ENCODE measurements around the gene MACROD2.
"Not testable (repeated sequence)": the region's sequence is repeated elsewhere in the genome, so short reads cannot be mapped to it uniquely, and the experiment has no call there.

The MACROD2 gene

GRCh38 chr20:15742087-15742486, 1746.8 kb downstream of the MACROD2 start:
- no peak for DNase-seq

DNA sequence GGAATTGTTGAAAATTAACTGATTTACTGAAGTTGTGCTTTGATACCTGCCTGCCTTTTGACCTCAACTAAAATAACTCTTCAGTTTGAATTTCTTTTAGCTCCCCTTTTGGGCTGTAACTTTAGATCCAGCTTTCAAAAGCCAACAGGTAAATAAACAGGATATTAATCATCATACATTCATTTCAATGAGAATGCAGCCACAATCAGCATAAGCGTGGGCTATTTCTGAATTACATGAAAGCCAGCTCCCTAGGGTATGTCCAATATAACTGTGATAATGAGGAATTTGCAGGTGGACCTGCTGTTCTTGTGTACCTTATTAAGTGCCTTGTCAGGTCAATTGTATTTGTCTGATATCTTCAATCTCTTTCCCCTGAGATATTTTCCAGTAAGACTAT, 1747.3 kb downstream of the MACROD2 start:
- no peak for DNase-seq

GRCh38 chr20:15756002-15756753, 1760.9 kb downstream of the MACROD2 start:
- DNase-seq = no peak

DNA sequence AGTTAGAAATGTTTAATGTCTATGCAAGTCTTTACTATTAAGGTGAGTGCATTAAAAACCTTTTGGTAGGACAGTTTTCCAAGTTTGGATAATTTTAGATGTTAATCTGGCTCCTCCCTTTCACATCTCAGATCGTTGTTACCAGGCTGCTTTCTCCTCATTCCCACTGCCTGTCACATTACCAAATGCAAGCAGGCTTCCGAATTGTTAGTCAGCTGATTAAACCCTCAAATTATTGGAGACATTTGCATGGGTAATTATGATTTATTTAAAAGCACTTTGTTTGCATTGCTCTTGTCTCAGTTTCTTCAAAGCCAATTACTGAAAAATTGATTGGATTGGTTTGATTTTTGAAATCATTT, 1761.4 kb downstream of the MACROD2 start:
- DNase-seq = no peak

DNA sequence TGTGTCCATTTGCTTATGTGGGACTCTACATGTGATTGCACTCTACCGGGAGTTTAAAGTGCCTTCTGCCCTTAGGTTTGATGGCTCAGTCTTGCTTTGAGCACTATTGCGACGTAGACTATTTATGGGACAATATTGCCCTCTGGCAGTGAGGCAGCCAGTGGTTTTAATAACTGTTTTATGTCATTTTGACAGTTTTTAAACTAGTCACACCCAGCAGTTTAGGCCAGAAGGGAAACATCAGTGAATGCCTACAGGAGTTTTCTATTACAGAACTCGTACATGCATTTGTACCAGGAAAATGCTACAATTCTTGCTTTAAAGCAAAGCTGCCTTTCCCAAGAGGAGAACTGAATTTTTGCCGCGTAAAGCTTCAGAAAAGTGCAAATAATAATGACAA, 1764.3 kb downstream of the MACROD2 start:
- DNase-seq = peak in 1 of 2 experiments; percentile 21

DNA sequence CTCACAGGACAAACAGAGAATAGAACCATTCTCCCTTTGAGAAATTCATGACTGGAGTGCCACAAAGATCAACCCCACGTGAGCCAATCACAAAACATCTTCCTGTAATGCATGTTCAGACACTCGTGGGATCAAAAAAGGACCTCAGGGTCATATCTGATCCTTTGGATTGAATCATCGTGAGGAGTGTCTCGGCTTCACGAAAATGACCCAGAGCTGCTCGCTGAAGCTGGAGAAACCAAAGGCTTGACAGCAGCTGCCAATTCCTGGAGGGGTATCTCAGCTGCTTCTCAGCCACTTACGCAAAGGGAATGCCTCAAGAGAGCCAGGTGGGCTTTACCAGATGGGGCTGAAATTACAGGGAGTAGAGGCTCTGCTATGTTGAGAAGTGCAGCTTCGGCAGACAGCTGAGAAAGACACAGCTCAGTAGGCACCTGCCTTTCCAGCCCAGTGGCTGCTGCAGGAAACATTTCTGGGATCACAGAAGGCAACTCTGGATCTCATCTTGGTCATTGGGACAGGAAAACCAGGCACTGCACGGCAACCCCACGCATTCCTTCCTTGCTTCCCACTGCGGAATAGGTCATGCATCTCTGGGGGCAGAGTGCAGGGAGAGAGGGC, 1764.8 kb downstream of the MACROD2 start:
- peak in 1 of 2 experiments; percentile 9 for DNase-seq

DNA sequence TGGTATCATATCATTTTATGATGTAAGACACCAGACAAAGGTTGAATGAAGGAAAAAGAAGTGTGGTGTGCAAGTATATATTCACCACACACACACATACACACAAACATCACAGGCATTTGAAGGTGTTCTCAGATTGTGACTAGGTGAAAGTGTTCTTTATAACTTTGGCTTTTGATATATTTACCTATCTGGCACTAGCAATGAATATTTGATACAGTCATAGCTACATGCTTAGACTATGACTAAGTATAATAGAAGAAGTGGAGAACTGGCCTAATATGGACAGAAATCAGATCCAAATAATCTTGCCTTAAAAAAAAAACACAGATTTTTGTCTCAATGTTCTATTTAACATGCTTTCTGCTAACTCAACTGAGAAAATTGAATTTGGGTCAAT, 1768.0 kb downstream of the MACROD2 start:
- DNase-seq = no peak

- DNase-seq = no peak
Measured at GRCh38 chr20:15767586-15767985, 1772.3 kb downstream of the MACROD2 start.

DNA sequence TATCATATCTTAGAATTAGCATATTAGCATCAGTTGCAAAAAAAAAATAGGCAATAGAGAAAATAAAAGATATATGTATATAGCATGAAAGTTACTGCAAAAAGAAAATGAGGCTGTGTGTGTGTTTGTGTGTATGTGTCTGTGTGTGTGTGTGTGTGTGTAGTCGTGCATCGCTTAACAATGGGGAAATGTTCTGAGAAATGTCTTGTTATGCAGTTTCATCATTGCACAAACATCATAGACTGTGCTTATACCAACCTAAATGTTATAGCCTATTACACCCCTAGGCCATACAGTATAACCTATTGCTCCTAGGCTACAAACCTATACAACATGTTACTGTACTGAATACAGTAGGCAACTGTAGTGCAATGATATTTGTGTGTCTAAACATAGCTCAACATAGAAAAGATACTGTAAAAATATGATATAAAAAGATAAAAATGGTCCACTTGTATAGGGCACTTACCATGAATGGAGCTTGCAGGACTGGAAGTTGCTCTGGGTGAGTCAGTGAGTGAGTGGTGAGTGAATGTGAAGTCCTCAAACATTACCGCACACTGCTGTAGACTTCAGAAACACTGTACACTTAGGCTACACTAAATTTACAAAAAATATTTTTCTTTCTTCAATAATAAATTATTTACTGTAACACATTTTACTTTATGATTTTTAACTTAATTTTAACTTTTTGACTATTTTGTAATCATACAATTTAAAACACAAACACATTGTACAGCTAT, 1772.9 kb downstream of the MACROD2 start:
- no peak for DNase-seq

DNA sequence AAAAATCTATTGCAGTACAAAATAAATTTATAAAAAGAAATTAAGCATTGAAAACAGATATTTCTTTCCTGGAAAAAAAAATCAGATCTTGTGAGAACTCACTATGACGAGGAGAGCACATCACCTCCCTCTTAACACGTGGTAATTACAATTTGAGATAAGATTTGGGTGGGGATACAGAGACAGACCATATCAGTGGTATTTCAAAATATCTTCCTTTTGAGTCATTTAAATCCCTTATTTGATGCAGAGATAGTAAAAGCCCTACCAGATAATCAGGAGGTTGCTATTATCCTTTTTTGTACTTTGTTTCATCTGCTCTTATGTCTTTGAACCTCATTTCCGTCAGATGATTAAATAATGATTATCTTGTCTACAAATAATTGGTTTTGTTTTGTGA, 1777.5 kb downstream of the MACROD2 start:
- no peak for DNase-seq

DNA sequence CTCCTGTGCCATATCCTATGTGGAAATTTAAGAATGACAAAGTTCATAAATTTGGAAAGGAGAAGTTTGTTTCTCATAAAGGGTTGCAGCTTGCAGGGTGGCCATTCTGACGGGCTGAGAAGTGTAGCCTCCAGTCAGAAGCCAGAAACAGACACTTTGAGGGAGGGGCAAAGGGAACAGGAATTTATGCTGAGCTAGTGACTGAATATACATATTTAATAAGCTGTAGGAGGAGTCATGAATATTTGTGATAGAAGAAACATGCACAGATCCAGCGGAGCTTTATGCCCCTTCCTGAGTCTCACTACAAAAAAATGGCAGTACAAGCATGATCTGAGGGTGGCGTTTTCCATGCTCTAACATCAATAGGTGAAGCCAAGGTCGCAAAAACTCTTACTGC, 1779.6 kb downstream of the MACROD2 start:
- DNase-seq = no peak

- DNase-seq = no peak
Measured at GRCh38 chr20:15776770-15777466, 1781.6 kb downstream of the MACROD2 start.

DNA sequence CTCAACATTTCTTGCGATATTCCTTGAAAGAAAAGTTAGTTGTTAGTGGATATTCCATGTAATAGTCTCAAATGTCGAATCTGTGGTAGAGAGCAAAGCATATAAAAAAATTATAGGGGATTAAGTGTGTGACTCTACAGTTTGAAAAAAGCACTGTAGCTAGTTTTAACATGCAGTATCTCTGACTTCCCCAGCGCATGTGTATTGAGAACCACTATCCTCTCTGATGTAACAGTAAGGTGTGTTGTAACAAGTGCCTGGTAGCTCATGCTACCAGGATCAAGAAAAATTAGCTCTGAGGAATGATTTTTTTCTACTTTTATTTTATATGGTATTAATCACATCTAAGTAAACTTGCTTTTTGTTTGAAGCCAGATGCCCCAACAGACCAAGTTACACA, 1788.7 kb downstream of the MACROD2 start:
- no peak for DNase-seq

GRCh38 chr20:15789079-15789478, 1793.8 kb downstream of the MACROD2 start:
- DNase-seq = no peak

- no peak for DNase-seq
Measured at GRCh38 chr20:15792855-15793254, 1797.5 kb downstream of the MACROD2 start.

DNA sequence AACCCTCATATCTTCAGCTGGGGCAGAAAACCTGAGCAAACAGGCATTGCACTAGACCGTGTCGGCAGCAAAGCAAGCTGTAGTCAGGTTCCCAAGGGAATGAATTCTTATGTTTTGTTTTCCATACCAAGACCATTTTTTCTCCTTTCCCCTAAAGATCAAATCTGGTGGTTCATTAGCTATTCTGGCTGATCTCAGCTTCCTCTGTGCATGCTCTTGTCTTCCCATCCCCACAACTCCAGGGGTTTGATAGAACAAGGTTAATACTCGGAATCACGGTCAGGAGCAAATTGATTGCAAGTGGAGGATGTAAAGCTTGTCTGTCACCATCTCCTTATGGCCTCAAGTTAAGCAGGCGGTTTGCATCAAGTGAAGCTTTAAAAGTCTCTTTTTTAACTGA, 1799.1 kb downstream of the MACROD2 start:
- no peak for DNase-seq

GRCh38 chr20:15795305-15796019, 1800.1 kb downstream of the MACROD2 start:
- no peak for DNase-seq

DNA sequence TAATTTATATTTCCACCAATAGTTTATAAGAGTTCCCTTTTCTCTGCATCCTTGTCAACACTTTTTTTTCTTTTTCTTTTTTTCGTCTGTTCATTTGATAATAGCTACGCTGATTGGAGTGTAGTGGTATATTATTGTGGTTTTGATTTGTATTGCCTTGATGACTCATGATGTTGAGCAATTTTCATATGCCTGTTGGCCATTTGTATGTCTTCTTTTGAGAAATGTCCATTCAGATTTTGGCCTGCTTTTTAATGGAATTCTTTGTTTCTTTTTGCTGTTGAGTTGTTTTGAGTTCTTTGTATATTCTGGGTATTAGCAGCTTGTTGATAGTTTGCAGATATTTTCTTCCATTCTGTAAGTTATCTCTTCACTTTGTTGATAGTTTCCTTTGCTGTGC, 1804.6 kb downstream of the MACROD2 start:
- no peak for DNase-seq

DNA sequence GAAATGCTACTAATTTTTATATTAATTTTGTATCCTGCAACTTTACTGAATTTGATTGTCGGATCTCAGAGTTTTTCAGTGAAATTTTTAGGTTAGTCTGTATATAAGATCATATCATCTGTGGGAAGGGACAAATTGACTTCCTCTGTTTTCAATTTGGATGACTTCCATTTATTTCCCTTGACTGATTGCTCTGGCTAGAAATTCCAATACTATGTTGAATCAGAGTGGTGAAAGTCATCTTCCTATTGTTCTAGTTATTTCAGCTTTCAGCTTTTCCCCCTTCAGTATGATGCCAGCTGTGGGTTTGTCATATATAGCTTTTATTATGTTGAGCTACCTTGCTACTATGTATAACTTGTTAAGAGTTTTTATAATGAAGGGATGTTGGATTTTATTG, 1806.7 kb downstream of the MACROD2 start:
- no peak for DNase-seq

DNA sequence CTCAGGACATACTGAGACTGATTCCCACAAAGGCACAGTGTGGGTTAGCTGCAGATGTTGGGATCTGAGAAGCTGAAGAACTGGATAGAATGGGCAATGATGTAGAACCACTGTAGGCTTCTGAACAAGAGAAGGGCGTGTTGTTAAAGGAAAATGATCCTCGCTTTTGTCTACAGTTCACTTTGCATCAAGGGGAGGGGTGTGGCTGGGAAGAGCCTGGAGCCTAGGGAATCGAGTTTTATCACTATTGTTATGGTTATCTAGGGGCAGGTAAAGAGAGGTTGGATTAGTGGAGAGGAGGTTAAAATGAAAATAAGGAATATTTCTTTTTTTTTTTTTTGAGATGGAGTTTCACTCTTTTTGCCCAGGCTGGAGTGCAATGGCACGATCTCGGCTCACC, 1809.8 kb downstream of the MACROD2 start:
- no peak for DNase-seq

DNA sequence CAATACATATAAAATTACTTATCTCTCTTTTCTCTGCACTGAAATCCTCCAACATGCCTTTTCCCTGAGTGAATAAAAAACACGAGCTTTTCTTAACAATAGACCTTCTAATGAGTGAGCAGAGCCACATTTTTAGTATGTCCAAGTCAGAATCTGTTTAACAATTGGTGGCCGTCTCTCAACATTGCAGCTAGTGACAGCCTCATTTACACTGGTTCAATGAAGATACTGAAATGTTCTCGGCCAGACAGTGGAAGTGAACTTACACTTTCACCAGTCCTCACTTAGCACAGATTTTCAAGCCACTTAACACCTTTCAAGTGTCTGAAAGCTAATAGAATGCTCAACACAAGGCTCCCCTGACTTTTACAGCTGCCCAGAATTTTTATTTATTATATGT, 1810.8 kb downstream of the MACROD2 start:
- DNase-seq = no peak

GRCh38 chr20:15807271-15807670, 1812.0 kb downstream of the MACROD2 start:
- DNase-seq = no peak

- DNase-seq = not testable (repeated sequence)
Measured at GRCh38 chr20:15807771-15808170, 1812.5 kb downstream of the MACROD2 start.
